Breast epithelium (tissue), 4 donors: Measurements from ENCODE around the gene TMEM250. TPM values are rescaled to one million over a fixed set of nuclear protein-coding genes. Genes with fewer than 3 reads are reported as not detected.
A peak's percentile ranks its signal among the peaks of the same experiment; 100 is the strongest.

Experiments
- DNase-seq, 2 donors: peaks; one replicate each; pipeline ENCODE4 v3.0.0-alpha.2; 2019; ENCODE audit warnings: low spot score in 2 of 2
- H3K27ac ChIP-seq, 2 donors: fragments of 200-600 bp; sonication (generic) in 1 of 2; one replicate each; pipeline ENCODE4 v1.5.1; 2016 to 2019; ENCODE audit warnings: mild to moderate bottlenecking in 1 of 2
- H3K27me3 ChIP-seq, 2 donors: fragments of 200-600 bp; sonication (generic) in 1 of 2; one replicate each; pipeline versions ENCODE4 v1.5.1 to v1.6.0; 2017 to 2019; ENCODE audit warnings: control low read depth in 1 of 2, mild to moderate bottlenecking in 1 of 2
- H3K36me3 ChIP-seq: fragments of 200-600 bp; one replicate; pipeline ENCODE4 v1.5.1; 2019
- H3K4me1 ChIP-seq, 2 donors: fragments of 200-600 bp; sonication (generic); one replicate each; pipeline ENCODE4 v1.5.1; 2016 to 2019; ENCODE audit warnings: control low read depth in 1 of 2
- H3K4me3 ChIP-seq, 3 donors: fragments of 200-600 bp; sonication (generic); 1 replicate in 2 of 3; 2 replicates in 1 of 3; pipeline ENCODE4 v1.5.1; 2016 to 2019; ENCODE audit warnings: mild to moderate bottlenecking in 3 of 3, moderate library complexity in 2 of 3
- H3K9me3 ChIP-seq, 2 donors: fragments of 200-600 bp; sonication (generic) in 1 of 2; one replicate each; pipeline ENCODE4 v1.5.1; 2016 to 2019; ENCODE audit warnings: control low read depth in 1 of 2
- CTCF ChIP-seq, 3 donors: fragments of 450-650 bp; IDR thresholded peaks; one replicate each; pipeline ENCODE4 v1.5.1; 2016 to 2017; ENCODE audit warnings: antibody characterized with exemption in 3 of 3, mild to moderate bottlenecking in 3 of 3, moderate library complexity in 3 of 3
- POLR2A ChIP-seq: fragments of 450-650 bp; IDR thresholded peaks from one replicate; pipeline ENCODE4 v1.6.1; 2016; ENCODE audit warnings: antibody characterized with exemption, mild to moderate bottlenecking, moderate library complexity
- POLR2AphosphoS5 ChIP-seq, 3 donors: sonication (generic); formaldehyde crosslinking; IDR thresholded peaks; one replicate each; pipeline ENCODE4 v1.6.1; 2017; ENCODE audit warnings: antibody characterized with exemption in 3 of 3
- intact Hi-C: fragments of 100-400 bp; cut with DNase I; formaldehyde crosslinking; loops from one replicate; pipeline ENCODE4 v1.15.1; 2023; ENCODE audit warnings: low total_unique reads
- total RNA-seq, 3 donors: library from RNA; depleted of rRNA; stranded (reverse); fragments of >200 nt; gene quantifications; one replicate each; pipeline ENCODE4 v1.1.0, GENCODE V29; 2016

Gene TMEM250
- total RNA-seq, 3 donors from 2014 or later = 24.9 to 29.5 (median 26.1) TPM

GRCh38 chr9:136121801-136122200 is 3.1 kb upstream of the TMEM250 start:
- intact Hi-C loops = loop anchor here (5.0 kb wide), 1 partner anchor 150 kb away; no protein-coding TSS in a partner anchor
- H3K27me3 ChIP-seq = peaks cover 0 to 23% of the 10 kb centered on the region in 2 donors
- TF ChIP-seq CTCF (IDR thresholded peaks at IDR 0.05) = no peak
- no peak for TF ChIP-seq POLR2A
- TF ChIP-seq POLR2AphosphoS5 (IDR thresholded peaks at IDR 0.05) = no peak
- H3K27ac ChIP-seq = no peak overlapping the region
- no peak for DNase-seq
- H3K4me3 ChIP-seq = no peak overlapping the region
- H3K36me3 ChIP-seq = no peaks in the 10 kb centered on the region
- no peaks in the 10 kb centered on the region for H3K9me3 ChIP-seq
- H3K4me1 ChIP-seq = peaks cover 9 to 13% of the 10 kb centered on the region in 2 donors

GRCh38 chr9:136120438-136120844 is 1.8 kb upstream of the TMEM250 start:
- intact Hi-C loops = loop anchor here (5.0 kb wide), 1 partner anchor 148 kb away; no protein-coding TSS in a partner anchor
- no peak for DNase-seq
- Histone ChIP-seq H3K36me3 (no peaks in the 10 kb centered on the region), H3K27ac (peak overlapping the region in 1 of 2 donors; percentile 88), H3K4me3 (no peak overlapping the region), H3K4me1 (peaks cover 9 to 13% of the 10 kb centered on the region in 2 donors), H3K9me3 (no peaks in the 10 kb centered on the region), H3K27me3 (peaks cover 0 to 15% of the 10 kb centered on the region in 2 donors)
- no peak for TF ChIP-seq CTCF (IDR thresholded peaks at IDR 0.05)

GRCh38 chr9:136119883-136120393 is 1.3 kb upstream of the TMEM250 start:
- Histone ChIP-seq H3K27ac (peak overlapping the region; percentile 88 to 97), H3K36me3 (no peaks in the 10 kb centered on the region), H3K9me3 (no peaks in the 10 kb centered on the region), H3K4me3 (peak overlapping the region; percentile 59 to 86 (median 76)), H3K4me1 (peaks cover 9 to 13% of the 10 kb centered on the region in 2 donors), H3K27me3 (peaks cover 0 to 15% of the 10 kb centered on the region in 2 donors)
- intact Hi-C loops = loop anchor here (5.0 to 10.0 kb wide), 2 partner anchors 125 to 148 kb away; no protein-coding TSS in a partner anchor
- TF ChIP-seq CTCF (IDR thresholded peaks at IDR 0.05) = no peak
- no peak for DNase-seq

GRCh38 chr9:136119061-136119882 is 597 bp upstream of the TMEM250 start:
- TF ChIP-seq POLR2AphosphoS5 (IDR thresholded peaks at IDR 0.05) (no peak), CTCF (IDR thresholded peaks at IDR 0.05) (peak in 1 of 3 donors; percentile 29)
- no peak for DNase-seq
- peak overlapping the region; percentile 59 to 86 (median 76) for H3K4me3 ChIP-seq
- no peaks in the 10 kb centered on the region for H3K9me3 ChIP-seq
- peaks cover 9 to 13% of the 10 kb centered on the region in 2 donors for H3K4me1 ChIP-seq
- intact Hi-C loops = loop anchor here (10.0 kb wide), 1 partner anchor 124 kb away; no protein-coding TSS in a partner anchor
- H3K36me3 ChIP-seq = no peaks in the 10 kb centered on the region
- peak overlapping the region; percentile 88 to 97 for H3K27ac ChIP-seq
- peaks cover 0 to 10% of the 10 kb centered on the region in 2 donors for H3K27me3 ChIP-seq

GRCh38 chr9:136117916-136118319 is 757 bp downstream of the TMEM250 start:
- H3K9me3 ChIP-seq = no peaks in the 10 kb centered on the region
- H3K36me3 ChIP-seq = no peaks in the 10 kb centered on the region
- no peak for DNase-seq
- H3K27ac ChIP-seq = peak overlapping the region; percentile 88 to 97
- H3K27me3 ChIP-seq = no peaks in the 10 kb centered on the region
- intact Hi-C loops = loop anchor here (10.0 kb wide), 1 partner anchor 123 kb away; no protein-coding TSS in a partner anchor
- H3K4me3 ChIP-seq = peak overlapping the region; percentile 59 to 86 (median 76)
- TF ChIP-seq POLR2A (no peak), POLR2AphosphoS5 (IDR thresholded peaks at IDR 0.05) (no peak), CTCF (IDR thresholded peaks at IDR 0.05) (no peak)
- H3K4me1 ChIP-seq = peaks cover 9 to 11% of the 10 kb centered on the region in 2 donors
